Ovary (tissue), 9 donors: Measurements from ENCODE around the gene CCDC171. TPM values are rescaled to one million over a fixed set of nuclear protein-coding genes. Genes with fewer than 3 reads are reported as not detected.

Experiments
- DNase-seq, 5 donors: peaks; one replicate each; pipeline ENCODE4 v3.0.0-alpha.2; 2019 to 2020
- H3K27ac ChIP-seq, 2 donors: fragments of 200-600 bp; one replicate each; pipeline versions ENCODE4 v1.5.1 to v1.8.0; 2019 to 2022
- H3K27me3 ChIP-seq: fragments of 200-600 bp; one replicate; pipeline ENCODE4 v1.8.0; 2022
- H3K36me3 ChIP-seq: fragments of 200-600 bp; sonication (generic); one replicate; pipeline ENCODE4 v1.5.1; 2019
- H3K4me1 ChIP-seq: one replicate; pipeline ENCODE4 v1.8.1; 2013; ENCODE audit warnings: mild to moderate bottlenecking, moderate library complexity; ENCODE audit not compliant: insufficient read depth
- H3K4me3 ChIP-seq: fragments of 200-600 bp; sonication (generic); one replicate; pipeline ENCODE4 v1.5.1; 2017
- H3K9me3 ChIP-seq, 2 donors: fragments of 200-600 bp in 1 of 2; sonication (generic) in 1 of 2; one replicate each; pipeline versions ENCODE4 v1.5.1 to v1.8.1; 2013 to 2019; ENCODE audit warnings: mild to moderate bottlenecking in 1 of 2, moderate library complexity in 1 of 2
- CTCF ChIP-seq, 3 donors: fragments of 450-650 bp in 2 of 3; fragments of 200-600 bp in 1 of 3; IDR thresholded peaks; one replicate each; pipeline versions ENCODE4 v1.5.1 to v1.8.0; 2016 to 2022; ENCODE audit warnings: antibody characterized with exemption in 3 of 3, mild to moderate bottlenecking in 1 of 3
- EP300 ChIP-seq: sonication (generic); formaldehyde crosslinking; IDR thresholded peaks from one replicate; pipeline ENCODE4 v1.6.1; 2017; ENCODE audit warnings: antibody characterized with exemption
- POLR2A ChIP-seq: fragments of 450-650 bp; IDR thresholded peaks from one replicate; pipeline ENCODE4 v1.6.1; 2017; ENCODE audit warnings: antibody characterized with exemption, mild to moderate bottlenecking, moderate library complexity
- WGBS, 3 donors: extraction: QIAGEN DNeasy Blood & Tissue Kit in 1 of 3; methylation state at CpG; one replicate each; pipeline versions ENCODE4 v1.1.5 to v1.1.7; 2013 to 2017; 5-methylcytosine and 5-hydroxymethylcytosine counted together
- intact Hi-C, 4 donors: fragments of 100-400 bp; cut with DNase I; formaldehyde crosslinking; loops; one replicate each; pipeline versions ENCODE4 v1.11.0 to v1.15.1; 2022 to 2023
- polyA plus RNA-seq, 2 donors: library from polyadenylated mRNA; stranded (reverse); fragments of 200-250 nt in 1 of 2; fragments of 350-450 nt in 1 of 2; fragmentation: Illumina TruSeq in 1 of 2; extraction: RNeasy Lipid Tissue Mini Kit (QIAGEN cat#74804) in 1 of 2; gene quantifications; one replicate each; pipeline ENCODE4 v1.2.3, GENCODE V29; 2013 to 2014
- total RNA-seq, 7 donors: library from RNA; depleted of rRNA in 2 of 7; stranded (reverse); fragments of >200 nt in 2 of 7; fragmentation: NEBNext Ultra II Directional in 3 of 7; extraction: Animal tissue kit (Norgen Biotek cat#: 25700) in 3 of 7; gene quantifications; one replicate each; pipeline versions ENCODE4 v1.1.0 to v1.2.4, GENCODE V29; 2016 to 2023
- donor health status: DM: no; HTN: no; CAD: no; lungs with moderate emphysema.
- donor health status: DM: no; HTN: no; CAD: no.
- donor health status: Bipolar disorder and iron deficiency.
- donor health status: DM: yes; HTN: yes; CAD: no.
- donor health status: DM: no; HTN: no; CAD: no.
- donor health status: DM: yes; HTN: yes; CAD: no.

CCDC171 gene
- total and polyA plus RNA-seq, 9 donors = 2.0 to 6.1 (median 5.0) TPM

- H3K27ac ChIP-seq = no peak overlapping the region
- intact Hi-C loops = no loop called here
- no peaks in the 10 kb centered on the region for H3K9me3 ChIP-seq
- WGBS, 3 donors = 94 to 95% (median 94%) methylated on average over 4 of the region's 4 CpGs
- no peak for DNase-seq
- H3K36me3 ChIP-seq = no peaks in the 10 kb centered on the region
- no peak for TF ChIP-seq CTCF (IDR thresholded peaks at IDR 0.05)
- no peak for TF ChIP-seq EP300
- no peak for TF ChIP-seq POLR2A
- H3K27me3 ChIP-seq = no peaks in the 10 kb centered on the region
- no peaks in the 10 kb centered on the region for H3K4me1 ChIP-seq
- H3K4me3 ChIP-seq = no peak overlapping the region
Measured at GRCh38 chr9:16010221-16010620, 457.4 kb downstream of the CCDC171 start.

- WGBS, 3 donors = 87 to 89% (median 87%) methylated on average over 2 of the region's 2 CpGs
- H3K36me3 ChIP-seq = no peaks in the 10 kb centered on the region
- H3K9me3 ChIP-seq = no peaks in the 10 kb centered on the region
- TF ChIP-seq EP300 = no peak
- TF ChIP-seq POLR2A = no peak
- no peak for TF ChIP-seq CTCF (IDR thresholded peaks at IDR 0.05)
- no peak overlapping the region for H3K27ac ChIP-seq
- no peaks in the 10 kb centered on the region for H3K27me3 ChIP-seq
- no peak overlapping the region for H3K4me3 ChIP-seq
- intact Hi-C loops = no loop called here
- DNase-seq = no peak
- no peaks in the 10 kb centered on the region for H3K4me1 ChIP-seq
Measured at GRCh38 chr9:16012621-16013020, 459.8 kb downstream of the CCDC171 start.

GRCh38 chr9:16013366-16013765, 460.5 kb downstream of the CCDC171 start:
- H3K27ac ChIP-seq = no peak overlapping the region
- H3K36me3 ChIP-seq = no peaks in the 10 kb centered on the region
- H3K9me3 ChIP-seq = peaks cover 0 to 3% of the 10 kb centered on the region in 2 donors
- WGBS, 3 donors = 83 to 94% (median 91%) methylated on average over 5 of the region's 5 CpGs
- intact Hi-C loops = no loop called here
- TF ChIP-seq POLR2A (no peak), EP300 (no peak), CTCF (IDR thresholded peaks at IDR 0.05) (no peak)
- no peak for DNase-seq
- H3K4me1 ChIP-seq = no peaks in the 10 kb centered on the region
- no peak overlapping the region for H3K4me3 ChIP-seq
- no peaks in the 10 kb centered on the region for H3K27me3 ChIP-seq

- H3K27ac ChIP-seq = no peak overlapping the region
- intact Hi-C loops = no loop called here
- no peaks in the 10 kb centered on the region for H3K4me1 ChIP-seq
- TF ChIP-seq CTCF (IDR thresholded peaks at IDR 0.05) (no peak), POLR2A (no peak), EP300 (no peak)
- H3K9me3 ChIP-seq = peaks cover 0 to 3% of the 10 kb centered on the region in 2 donors
- no peaks in the 10 kb centered on the region for H3K27me3 ChIP-seq
- no peak for DNase-seq
- 85 to 94% (median 92%) methylated on average over 1 of the region's 1 CpG for WGBS, 3 donors
- no peak overlapping the region for H3K4me3 ChIP-seq
- no peaks in the 10 kb centered on the region for H3K36me3 ChIP-seq
Measured at GRCh38 chr9:16013826-16014225, 461.0 kb downstream of the CCDC171 start.
